Panc1 (cell line): ENCODE measurements around the gene BAIAP2. TPM values are rescaled to one million over a fixed set of nuclear protein-coding genes. Genes with fewer than 3 reads are reported as not detected.
A peak's percentile ranks its signal among the peaks of the same experiment; 100 is the strongest.

Experiments used
- ATAC-seq: fragments of 200-7000 bp; cut with Tn5 transposase; 2 replicates; pipeline ENCODE4 v1.9.1; 2020; ENCODE audit warnings: mild to moderate bottlenecking, moderate library complexity
- BruUV-seq: library from RNA; stranded (reverse); fragments of 400-500 nt; replicated peaks from 2 replicates; lab custom pipeline; 2021; lab: Mats Ljungman, UMichigan
- CTCF ChIA-PET: fragments of 300-600 bp; sonication (Branson Sonifier 250); formaldehyde crosslinking; loops from one replicate; lab custom pipeline; 2022; ENCODE audit warnings: antibody characterized with exemption; lab: Charles Lee
- POLR2A ChIA-PET: fragments of 300-600 bp; sonication (Branson Sonifier 250); formaldehyde crosslinking; loops from one replicate; lab custom pipeline; 2022; ENCODE audit warnings: antibody characterized with exemption; lab: Charles Lee
- DNase-seq: peaks from one replicate; pipeline ENCODE4 v3.0.0-alpha.2; 2010; ENCODE audit warnings: low read depth, low spot score
- H3K27ac ChIP-seq: 2 replicates; pipeline ENCODE4 v1.5.1; 2011; ENCODE audit warnings: mild to moderate bottlenecking, low read length, inconsistent platforms
- H3K27me3 ChIP-seq: fragments of 200-500 bp; sonication (Bioruptor generic); 2 replicates; pipeline ENCODE4 v1.6.0; 2014; ENCODE audit warnings: low read length, inconsistent platforms; ENCODE audit not compliant: control insufficient read depth, insufficient read depth
- H3K36me3 ChIP-seq: fragments of 200-500 bp; sonication (Bioruptor generic); 2 replicates; pipeline ENCODE4 v1.5.1; 2014; ENCODE audit warnings: inconsistent platforms, mild to moderate bottlenecking, low read length, moderate library complexity; ENCODE audit not compliant: control insufficient read depth, insufficient read depth
- H3K4me1 ChIP-seq: 2 replicates; pipeline ENCODE4 v1.5.1; 2011; ENCODE audit warnings: inconsistent platforms, mild to moderate bottlenecking, low read length, moderate library complexity; ENCODE audit not compliant: control insufficient read depth, insufficient read depth
- H3K4me3 ChIP-seq, 2 experiments: 2 replicates each; pipeline ENCODE4 v1.5.1; 2011 to 2012; ENCODE audit warnings: low read depth in 2 of 2, low read length in 2 of 2, mild to moderate bottlenecking in 2 of 2, inconsistent platforms in 1 of 2, moderate library complexity in 1 of 2
- H3K9me3 ChIP-seq: fragments of 200-500 bp; sonication (Bioruptor generic); 2 replicates; pipeline ENCODE4 v1.5.1; 2014; ENCODE audit warnings: low read depth, mild to moderate bottlenecking, inconsistent platforms, low read length, moderate library complexity; ENCODE audit not compliant: control insufficient read depth, insufficient read depth
- CTCF ChIP-seq: fragments of 450-650 bp; IDR thresholded peaks from 2 replicates; pipeline ENCODE4 v1.5.1; 2017; ENCODE audit warnings: mild to moderate bottlenecking
- POLR2AphosphoS5 ChIP-seq: IDR thresholded peaks from 2 replicates; pipeline ENCODE4 v1.6.1; 2012; ENCODE audit warnings: mild to moderate bottlenecking, low read depth, low read length, moderate library complexity
- REST ChIP-seq, 2 experiments: IDR thresholded peaks; 2 replicates each; pipeline ENCODE4 v1.6.1; 2011 to 2012; ENCODE audit warnings: low read depth in 2 of 2, control low read depth in 1 of 2, low read length in 1 of 2, mild to moderate bottlenecking in 1 of 2, moderate library complexity in 1 of 2; ENCODE audit not compliant: insufficient read depth in 1 of 2
- SIN3A ChIP-seq: IDR thresholded peaks from 2 replicates; pipeline ENCODE4 v1.6.1; 2012; ENCODE audit warnings: low read depth, mild to moderate bottlenecking, low read length, moderate library complexity, borderline replicate concordance; ENCODE audit not compliant: insufficient read depth
- TCF7L2 ChIP-seq: IDR thresholded peaks from 2 replicates; pipeline ENCODE4 v1.6.1; 2011; ENCODE audit warnings: mild to moderate bottlenecking, low read depth, low read length, inconsistent platforms
- in situ Hi-C: cut with HindIII; loops from 2 replicates; pipeline ENCODE4 v1.10.0; 2016; ENCODE audit warnings: low sequenced_read_pairs, low pct_unique_long_range_greater_than_20kb
- intact Hi-C: fragments of 100-400 bp; cut with micrococcal nuclease; formaldehyde crosslinking; loops from one replicate; pipeline ENCODE4 v1.10.0; 2022; ENCODE audit not compliant: unreplicated experiment
- total RNA-seq: library from RNA; stranded (reverse); gene quantifications from one replicate; pipeline ENCODE4 v1.2.1, GENCODE V29; 2021; ENCODE audit not compliant: unreplicated experiment

Gene BAIAP2
- total RNA-seq, 1 experiment from 2014 or later = 125 TPM

GRCh38 chr17:80992948-80993624, 41.9 kb upstream of the BAIAP2 start:
- intact Hi-C loops (no loop called here), in situ Hi-C loops (no loop called here)
- ATAC-seq = no peak
- no peaks in the 10 kb centered on the region for H3K27me3 ChIP-seq
- ChIA-PET CTCF (no interaction called here), POLR2A (interaction anchor here (0.7 kb wide), 1 partner anchor 869 kb away, joined by 3 read pairs; no protein-coding TSS in a partner anchor)
- peak overlapping the region; percentile 78 to 85 for H3K4me3 ChIP-seq
- no peaks in the 10 kb centered on the region for H3K9me3 ChIP-seq
- H3K36me3 ChIP-seq = no peaks in the 10 kb centered on the region; the same call in 1 of the 2 replicates
- TSS peak; percentile 94 for BruUV-seq
- no peak for TF ChIP-seq REST (IDR thresholded peaks at IDR 0.05; ENCODE audit: insufficient read depth in 1 of 2, low read depth in 2 of 2, low read length in 1 of 2)
- H3K27ac ChIP-seq = 0 out of 2 replicates have a peak overlapping the region, but pooled peaks have one; percentile 18
- peaks cover 21% of the 10 kb centered on the region for H3K4me1 ChIP-seq
- no peak for DNase-seq

GRCh38 chr17:80995131-80995530, 39.8 kb upstream of the BAIAP2 start:
- no peak overlapping the region for H3K27ac ChIP-seq
- no peaks in the 10 kb centered on the region for H3K9me3 ChIP-seq
- no peaks in the 10 kb centered on the region; the same call in 1 of the 2 replicates for H3K36me3 ChIP-seq
- POLR2A ChIA-PET = no interaction called here
- in situ Hi-C loops (no loop called here), intact Hi-C loops (no loop called here)
- CTCF ChIA-PET = no interaction called here
- TF ChIP-seq POLR2AphosphoS5 (no peak), REST (IDR thresholded peaks at IDR 0.05; ENCODE audit: insufficient read depth in 1 of 2, low read depth in 2 of 2, low read length in 1 of 2) (no peak), SIN3A (no peak), TCF7L2 (no peak), CTCF (no peak)
- DNase-seq = no peak
- no TSS peak for BruUV-seq
- H3K4me1 ChIP-seq = peaks cover 11% of the 10 kb centered on the region
- no peak overlapping the region for H3K4me3 ChIP-seq
- no peak for ATAC-seq
- no peaks in the 10 kb centered on the region for H3K27me3 ChIP-seq
